PFSK-1 (cell line): ENCODE measurements around the gene APLP1.

Experiments used
- FOXP2 ChIP-seq: optimal IDR thresholded peaks from 2 replicates; pipeline ENCODE3; 2011; ENCODE audit warnings: borderline replicate concordance, control low read depth, inconsistent platforms; ENCODE audit not compliant: insufficient read depth; ENCODE audit errors: extremely low read length, extremely low read depth
- POLR2AphosphoS5 ChIP-seq: IDR thresholded peaks from 2 replicates; pipeline ENCODE4 v1.6.1; 2012; ENCODE audit warnings: low read depth, mild to moderate bottlenecking, control low read depth, low read length, moderate library complexity
- SIN3A ChIP-seq: IDR thresholded peaks from 2 replicates; pipeline ENCODE4 v1.6.1; 2012; ENCODE audit warnings: mild to moderate bottlenecking, low read length, moderate library complexity, borderline replicate concordance; ENCODE audit not compliant: insufficient read depth
- TAF1 ChIP-seq: IDR thresholded peaks from 2 replicates; pipeline ENCODE4 v1.6.1; 2012; ENCODE audit warnings: low read length, control low read depth, borderline replicate concordance; ENCODE audit not compliant: insufficient read depth
- TF ChIP-seq, protein P1 (sequence below), 2 experiments: IDR thresholded peaks; 2 replicates each; pipeline versions ENCODE4 v1.6.1 to v1.8.0; 2011 to 2012; ENCODE audit warnings: low read depth in 2 of 2, low read length in 2 of 2, control low read depth in 1 of 2, inconsistent platforms in 1 of 2, mild to moderate bottlenecking in 1 of 2, moderate library complexity in 1 of 2; ENCODE audit not compliant: insufficient read depth in 1 of 2

Gene APLP1

DNA sequence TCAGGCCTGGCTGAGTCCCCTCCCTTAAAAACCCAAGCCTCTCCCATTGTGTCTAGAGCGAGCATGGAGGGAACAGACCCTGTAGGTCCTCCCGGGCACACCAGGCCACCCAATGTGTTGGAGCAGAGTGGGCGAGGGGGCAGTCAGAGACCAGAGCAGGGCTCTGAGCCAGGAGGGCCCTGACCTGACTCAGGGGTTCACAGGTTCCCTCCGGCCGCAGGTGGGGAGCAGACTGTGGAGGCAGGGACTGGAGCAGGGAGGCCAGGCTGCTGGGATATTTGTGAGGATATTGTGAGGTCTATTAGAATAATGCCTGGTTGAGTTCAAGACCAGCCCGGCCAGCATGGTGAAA, 41.3 kb downstream of the APLP1 start:
- TF ChIP-seq SIN3A (no peak), FOXP2 (no peak), POLR2AphosphoS5 (no peak), TAF1 (no peak)
- TF ChIP-seq, protein P1, sequence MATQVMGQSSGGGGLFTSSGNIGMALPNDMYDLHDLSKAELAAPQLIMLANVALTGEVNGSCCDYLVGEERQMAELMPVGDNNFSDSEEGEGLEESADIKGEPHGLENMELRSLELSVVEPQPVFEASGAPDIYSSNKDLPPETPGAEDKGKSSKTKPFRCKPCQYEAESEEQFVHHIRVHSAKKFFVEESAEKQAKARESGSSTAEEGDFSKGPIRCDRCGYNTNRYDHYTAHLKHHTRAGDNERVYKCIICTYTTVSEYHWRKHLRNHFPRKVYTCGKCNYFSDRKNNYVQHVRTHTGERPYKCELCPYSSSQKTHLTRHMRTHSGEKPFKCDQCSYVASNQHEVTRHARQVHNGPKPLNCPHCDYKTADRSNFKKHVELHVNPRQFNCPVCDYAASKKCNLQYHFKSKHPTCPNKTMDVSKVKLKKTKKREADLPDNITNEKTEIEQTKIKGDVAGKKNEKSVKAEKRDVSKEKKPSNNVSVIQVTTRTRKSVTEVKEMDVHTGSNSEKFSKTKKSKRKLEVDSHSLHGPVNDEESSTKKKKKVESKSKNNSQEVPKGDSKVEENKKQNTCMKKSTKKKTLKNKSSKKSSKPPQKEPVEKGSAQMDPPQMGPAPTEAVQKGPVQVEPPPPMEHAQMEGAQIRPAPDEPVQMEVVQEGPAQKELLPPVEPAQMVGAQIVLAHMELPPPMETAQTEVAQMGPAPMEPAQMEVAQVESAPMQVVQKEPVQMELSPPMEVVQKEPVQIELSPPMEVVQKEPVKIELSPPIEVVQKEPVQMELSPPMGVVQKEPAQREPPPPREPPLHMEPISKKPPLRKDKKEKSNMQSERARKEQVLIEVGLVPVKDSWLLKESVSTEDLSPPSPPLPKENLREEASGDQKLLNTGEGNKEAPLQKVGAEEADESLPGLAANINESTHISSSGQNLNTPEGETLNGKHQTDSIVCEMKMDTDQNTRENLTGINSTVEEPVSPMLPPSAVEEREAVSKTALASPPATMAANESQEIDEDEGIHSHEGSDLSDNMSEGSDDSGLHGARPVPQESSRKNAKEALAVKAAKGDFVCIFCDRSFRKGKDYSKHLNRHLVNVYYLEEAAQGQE (IDR thresholded peaks at IDR 0.05; ENCODE audit: insufficient read depth in 1 of 2, low read depth in 2 of 2, low read length in 2 of 2) = no peak

DNA sequence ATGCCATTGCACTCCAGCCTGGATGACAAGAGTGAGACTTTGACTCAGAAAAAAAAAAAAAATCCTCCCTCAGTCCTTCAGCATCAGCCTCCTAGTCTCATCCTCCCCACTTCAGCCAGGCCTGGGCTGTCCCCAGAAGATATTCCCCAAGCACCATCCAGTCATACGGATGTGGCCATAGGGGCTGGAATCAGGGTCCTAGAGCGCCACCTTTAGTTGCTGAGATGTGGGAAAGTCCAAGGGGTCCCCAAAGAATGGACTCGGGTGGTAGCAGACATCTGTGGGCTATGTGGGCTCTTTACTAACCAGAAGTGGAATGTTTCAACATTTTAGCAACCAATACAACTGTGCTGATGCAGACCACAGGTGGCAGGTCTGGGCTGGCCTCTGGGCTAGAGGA, 42.8 kb downstream of the APLP1 start:
- TF ChIP-seq POLR2AphosphoS5 (no peak), TAF1 (no peak), FOXP2 (no peak), SIN3A (no peak)
- TF ChIP-seq, protein P1 (IDR thresholded peaks at IDR 0.05; ENCODE audit: insufficient read depth in 1 of 2, low read depth in 2 of 2, low read length in 2 of 2) = no peak

DNA sequence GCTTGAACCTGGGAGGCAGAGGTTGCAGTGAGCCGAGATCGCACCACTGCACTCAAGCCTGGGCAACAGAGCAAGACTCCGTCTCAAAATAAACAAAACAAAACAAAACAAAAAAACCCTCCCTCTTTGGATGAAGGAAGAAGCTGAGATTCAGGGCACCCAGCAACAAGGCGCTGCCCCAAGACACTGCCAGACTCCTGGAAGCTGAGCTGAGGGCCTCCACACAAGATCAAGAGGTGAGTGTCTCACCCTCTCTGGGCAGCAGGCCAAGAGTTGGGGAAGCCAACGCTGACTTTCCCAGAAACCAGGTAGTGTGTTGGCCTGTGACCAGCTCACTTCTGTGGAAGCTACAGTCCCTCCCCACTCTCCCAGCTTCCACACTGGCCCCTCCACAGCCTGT, 43.4 kb downstream of the APLP1 start:
- TF ChIP-seq TAF1 = no peak
- TF ChIP-seq FOXP2 = no peak
- TF ChIP-seq SIN3A = no peak
- TF ChIP-seq, protein P1 (IDR thresholded peaks at IDR 0.05; ENCODE audit: insufficient read depth in 1 of 2, low read depth in 2 of 2, low read length in 2 of 2) = no peak
- no peak for TF ChIP-seq POLR2AphosphoS5

DNA sequence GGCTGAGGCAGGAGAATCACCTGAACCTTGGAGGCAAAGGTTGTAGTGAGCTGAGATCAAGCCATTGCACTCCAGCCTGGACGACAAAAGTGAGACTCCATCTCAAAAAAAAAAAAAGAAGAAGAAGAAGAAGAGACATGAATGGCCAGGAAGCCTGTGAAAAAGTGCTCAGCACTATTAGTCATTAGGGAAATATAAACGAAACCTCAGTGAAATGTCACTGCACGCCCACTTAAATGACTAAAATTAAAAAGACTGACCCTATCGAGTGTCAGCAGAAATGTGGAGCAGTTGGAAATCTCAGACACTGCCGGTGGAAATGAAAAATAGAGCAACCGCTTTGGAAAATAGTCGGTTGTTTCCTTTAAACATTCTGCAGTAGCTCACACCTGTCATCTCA, 45.2 kb downstream of the APLP1 start:
- TF ChIP-seq, protein P1 (IDR thresholded peaks at IDR 0.05; ENCODE audit: insufficient read depth in 1 of 2, low read depth in 2 of 2, low read length in 2 of 2) = no peak
- TF ChIP-seq POLR2AphosphoS5 (no peak), FOXP2 (no peak), TAF1 (no peak), SIN3A (no peak)

DNA sequence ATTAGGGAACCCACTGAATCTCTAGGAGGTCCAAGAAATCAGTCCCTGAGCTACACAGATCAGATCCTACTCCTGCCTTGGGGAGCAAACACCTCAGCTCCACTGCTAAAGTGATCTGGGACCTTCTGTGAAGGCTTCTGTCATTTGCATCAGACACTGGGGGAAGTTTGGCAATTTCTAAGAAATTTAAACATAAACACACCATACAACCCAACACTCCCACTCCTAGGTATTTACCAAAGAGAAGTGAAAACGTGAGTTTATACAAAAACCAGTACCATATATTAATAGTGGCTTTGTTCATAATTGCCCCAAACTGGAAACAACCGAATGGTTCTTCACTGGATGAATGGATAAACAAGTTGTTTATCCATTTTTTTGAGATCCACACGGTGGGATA, 47.1 kb downstream of the APLP1 start:
- no peak for TF ChIP-seq FOXP2
